Activated CD8-positive, alpha-beta memory T cell treated with anti-CD3 and anti-CD28 coated beads for 1 hour (primary cell): ENCODE measurements around the gene LRRTM3.

ENCODE experiments used
- DNase-seq, 2 donors: peaks; one replicate each; pipeline ENCODE4 v3.0.0-alpha.2; 2020; ENCODE audit warnings: low read depth in 1 of 2; ENCODE audit errors: extremely low read depth in 1 of 2

LRRTM3 gene

GRCh38 chr10:66931949-66932343 is 6.1 kb downstream of the LRRTM3 start:
- no peak for DNase-seq

GRCh38 chr10:66934711-66935110 is 8.9 kb downstream of the LRRTM3 start:
- no peak for DNase-seq

DNA sequence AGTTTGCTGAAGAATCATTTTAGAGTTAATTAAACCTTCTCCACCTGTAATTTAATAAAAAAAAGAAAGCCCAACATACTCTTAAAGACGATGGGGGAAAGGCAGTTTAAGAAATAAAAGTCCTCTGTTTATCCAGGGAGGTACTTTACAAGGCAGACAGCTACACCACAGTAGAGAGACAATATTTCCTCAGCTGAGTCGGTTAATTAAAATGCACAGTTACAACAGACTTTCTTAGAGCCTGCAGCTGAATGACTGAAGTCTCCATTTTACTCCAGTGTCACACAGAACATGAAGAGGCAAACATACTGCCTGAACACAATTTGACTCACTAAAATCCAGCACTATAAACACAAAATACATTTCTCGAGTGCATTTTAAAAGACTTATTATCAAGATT is 15.1 kb downstream of the LRRTM3 start:
- DNase-seq, result no peak

DNA sequence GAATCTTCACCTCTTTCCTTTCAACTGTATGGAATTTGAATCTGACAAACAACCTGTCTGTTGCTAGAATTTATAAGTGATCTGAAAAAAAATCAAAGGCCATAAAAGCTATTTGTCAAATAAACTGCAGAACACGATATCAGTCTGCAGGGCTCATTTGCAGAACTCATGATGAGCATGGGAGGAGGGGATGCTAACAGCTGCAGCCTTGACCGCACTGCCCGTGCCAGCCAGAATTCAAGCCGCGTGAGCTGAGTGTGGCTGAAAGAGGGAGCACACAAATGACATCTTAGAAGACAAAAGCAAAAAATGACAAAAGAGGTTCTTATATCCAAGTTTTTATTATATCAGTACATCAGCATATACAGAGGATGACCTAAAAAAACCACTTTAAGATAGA is 15.7 kb downstream of the LRRTM3 start:
- no peak for DNase-seq

DNA sequence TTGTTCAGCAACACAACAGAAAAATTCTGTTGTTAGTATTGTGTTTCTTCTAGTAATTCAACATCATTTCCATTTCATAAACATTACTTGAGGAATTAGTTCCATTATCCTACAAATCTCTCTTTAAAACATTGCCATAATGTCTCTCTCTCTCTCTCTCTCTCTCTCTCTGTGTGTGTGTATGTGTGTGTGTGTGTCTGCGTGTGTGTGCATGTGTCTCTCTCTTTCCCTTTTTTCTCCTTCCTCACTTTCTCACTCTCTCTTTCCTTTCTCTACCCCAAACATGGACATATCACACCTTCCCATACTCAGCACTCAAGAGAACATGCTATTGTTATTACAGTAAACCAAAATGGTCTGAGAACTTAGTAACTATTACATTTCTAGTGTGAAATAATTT is 16.6 kb downstream of the LRRTM3 start:
- DNase-seq, result no peak

GRCh38 chr10:66943590-66943989 is 17.8 kb downstream of the LRRTM3 start:
- no peak for DNase-seq

GRCh38 chr10:66951896-66952295 is 26.1 kb downstream of the LRRTM3 start:
- DNase-seq, result no peak

DNA sequence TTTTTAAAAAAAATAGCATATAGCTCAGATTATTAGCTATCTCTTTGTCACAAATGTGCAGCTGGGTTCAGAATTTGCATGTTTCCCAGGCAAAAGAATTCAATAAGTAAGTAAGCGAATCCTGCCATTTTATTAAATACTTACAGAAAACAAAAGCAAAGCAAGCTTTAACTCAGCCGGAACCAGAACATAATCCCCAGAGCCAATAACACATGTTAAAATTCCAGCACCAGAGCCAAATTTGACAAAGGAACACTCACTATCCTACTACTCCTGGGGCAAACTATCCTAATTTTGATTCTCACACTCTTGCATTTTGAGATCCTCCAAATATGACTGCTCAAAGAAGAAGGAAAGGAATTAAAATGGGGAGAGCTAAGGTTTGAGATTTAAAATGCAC is 32.6 kb downstream of the LRRTM3 start:
- no peak for DNase-seq

DNA sequence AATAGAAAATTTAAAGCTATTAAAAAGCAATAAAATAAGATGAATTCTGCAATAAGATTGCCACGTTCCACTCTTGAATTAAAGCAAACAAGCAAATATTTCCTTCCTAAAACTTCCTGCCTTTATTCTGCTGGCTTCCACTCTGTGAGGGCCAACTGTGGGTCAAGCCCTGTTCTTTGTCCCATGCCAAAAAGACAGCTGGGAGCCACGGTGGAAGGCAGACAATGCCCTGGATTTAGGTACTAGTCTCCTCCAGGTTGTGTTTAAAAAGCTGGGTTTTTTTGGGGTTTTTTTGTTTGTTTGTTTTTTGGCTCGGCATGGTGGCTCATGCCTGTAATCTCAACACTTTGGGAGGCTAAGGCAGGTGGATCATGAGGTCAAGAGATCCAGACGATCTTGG is 39.1 kb downstream of the LRRTM3 start:
- DNase-seq, result no peak

GRCh38 chr10:66980246-66980815 is 54.5 kb downstream of the LRRTM3 start:
- DNase-seq, result no peak

DNA sequence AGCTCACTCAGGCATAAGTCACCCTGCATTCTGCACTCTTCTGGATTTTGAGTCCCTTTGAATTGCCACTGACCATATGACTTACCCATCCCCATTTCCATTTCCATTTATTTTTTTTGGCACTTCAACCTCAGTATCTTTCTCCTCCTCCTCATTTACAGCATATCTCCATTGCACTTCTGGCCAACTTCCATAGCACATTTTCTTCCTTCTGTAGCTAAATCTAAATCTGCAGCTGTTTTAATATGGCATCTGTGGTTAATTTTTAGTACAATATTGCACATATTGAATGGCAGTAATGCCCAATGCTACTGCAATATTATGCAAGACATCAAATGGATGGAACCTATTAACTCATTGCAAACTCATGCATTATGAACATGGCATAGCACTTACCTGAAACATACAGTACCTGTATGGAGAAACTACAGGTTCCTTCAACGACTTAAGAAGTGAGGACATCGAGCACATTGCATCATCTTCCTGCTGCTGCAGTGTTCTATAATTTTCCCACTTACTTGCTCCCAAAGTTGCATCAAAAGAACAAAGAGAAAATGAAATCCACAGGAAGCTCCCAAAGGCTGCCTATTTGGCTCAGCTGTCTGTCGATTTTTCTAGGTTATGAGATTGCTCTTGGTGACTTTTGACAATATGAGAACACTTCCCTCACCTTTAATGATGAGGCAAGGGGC is 55.7 kb downstream of the LRRTM3 start:
- no peak for DNase-seq

- no peak for DNase-seq
Measured at GRCh38 chr10:66982053-66982420, 56.2 kb downstream of the LRRTM3 start.

DNA sequence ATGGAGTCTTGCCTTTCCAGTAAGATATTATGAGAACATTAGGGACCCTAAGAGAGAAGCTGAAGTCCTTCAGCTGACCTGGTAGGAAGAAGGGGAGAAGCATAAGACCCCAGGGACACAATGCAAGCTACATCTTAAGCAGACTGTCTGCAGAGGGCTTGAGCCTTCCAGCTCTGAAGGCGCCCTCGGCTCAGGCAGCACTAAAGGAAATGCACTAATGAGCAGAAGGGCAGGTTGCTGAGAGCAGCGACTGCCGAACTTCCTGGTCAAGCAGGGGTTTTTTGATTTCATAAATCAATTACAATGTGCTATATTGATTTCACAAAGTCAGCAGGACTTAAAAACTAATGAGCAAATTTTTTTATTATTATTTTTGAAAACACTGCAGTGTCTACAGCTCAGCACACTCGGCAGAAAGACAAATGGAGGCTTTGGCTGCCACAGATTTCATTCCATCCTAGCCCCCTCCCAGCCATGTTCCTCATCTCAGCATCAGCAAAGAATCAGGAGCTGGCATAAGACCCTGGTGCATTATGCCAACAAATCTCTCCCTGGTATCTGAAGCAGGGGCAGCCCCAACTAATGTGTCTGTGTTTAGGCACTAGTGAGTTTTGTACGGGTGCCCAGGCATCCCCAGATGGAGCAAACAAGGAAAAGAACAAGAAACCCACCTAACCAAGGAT is 57.1 kb downstream of the LRRTM3 start:
- no peak for DNase-seq

DNA sequence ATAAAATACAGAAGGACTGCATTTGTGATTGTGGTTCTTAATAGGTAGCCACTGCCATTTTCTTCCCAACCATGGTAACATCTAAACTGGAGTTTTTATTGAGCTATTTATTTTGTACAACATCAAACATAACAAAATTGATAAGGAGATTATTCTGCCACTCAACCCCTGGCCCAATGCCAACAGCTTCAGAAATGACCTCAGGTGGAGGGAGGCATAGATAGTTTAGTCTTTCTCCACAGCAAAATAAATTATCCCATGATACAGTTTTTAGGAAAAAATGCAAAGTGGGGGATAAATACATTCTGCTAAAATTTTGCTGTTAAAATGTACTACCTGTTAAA is 57.6 kb downstream of the LRRTM3 start:
- DNase-seq, result no peak

- no peak for DNase-seq
Measured at GRCh38 chr10:66990143-66990830, 64.5 kb downstream of the LRRTM3 start.

DNA sequence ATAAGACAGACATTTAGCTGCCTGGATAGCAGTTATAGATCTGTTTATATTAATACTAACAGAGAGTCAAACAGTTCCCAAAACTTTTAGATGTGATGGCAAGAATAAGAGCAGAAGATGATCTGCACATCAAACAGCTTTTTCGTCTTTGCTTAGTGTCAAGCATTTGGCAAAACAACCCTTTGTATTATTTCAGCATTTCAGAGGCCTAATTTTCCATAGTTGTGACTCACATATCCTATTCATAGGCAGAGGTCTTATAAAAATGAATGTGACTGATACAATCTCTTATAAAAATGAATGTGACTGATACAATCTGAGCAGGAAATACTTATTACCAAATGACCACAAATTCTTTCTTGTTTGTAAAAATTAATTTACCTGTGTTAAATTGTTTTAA is 71.2 kb downstream of the LRRTM3 start:
- DNase-seq, result no peak

- no peak for DNase-seq
Measured at GRCh38 chr10:66999762-67000545, 74.1 kb downstream of the LRRTM3 start.

DNA sequence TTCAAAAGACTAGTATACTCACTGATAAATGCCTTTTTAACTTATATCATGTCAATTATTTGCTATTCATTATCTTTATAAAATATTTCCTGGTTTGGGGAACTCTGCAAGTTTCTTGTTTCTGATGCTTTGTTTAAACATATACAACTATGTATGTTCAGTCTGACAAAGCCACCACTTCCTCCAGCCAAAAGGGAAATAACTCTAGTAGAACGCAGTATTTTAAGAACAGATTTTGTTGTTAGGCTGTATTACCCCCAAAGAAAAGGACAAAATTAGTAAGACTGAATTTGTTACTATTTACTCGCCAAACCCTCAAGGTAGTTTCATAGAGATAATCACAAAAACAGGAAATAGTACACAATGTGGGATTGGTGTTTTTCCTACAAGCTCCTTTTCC is 78.9 kb downstream of the LRRTM3 start:
- no peak for DNase-seq

GRCh38 chr10:67005981-67006380 is 80.1 kb downstream of the LRRTM3 start:
- no peak for DNase-seq

GRCh38 chr10:67011480-67011879 is 85.6 kb downstream of the LRRTM3 start:
- DNase-seq, result no peak

GRCh38 chr10:67011981-67012380 is 86.1 kb downstream of the LRRTM3 start:
- no peak for DNase-seq
